NCI-H510A treated with DMSO at 0.1 percent for 48 hours (cell line): ENCODE results near the gene LZTFL1.
A peak's percentile ranks its signal among the peaks of the same experiment; 100 is the strongest.
"Not testable (repeated sequence)": the region's sequence is repeated elsewhere in the genome, so short reads cannot be mapped to it uniquely, and the experiment has no call there.

Source experiments
- DNase-seq: peaks from one replicate; lab custom pipeline; 2025; lab: John Stamatoyannopoulos, UW

LZTFL1 gene

DNA sequence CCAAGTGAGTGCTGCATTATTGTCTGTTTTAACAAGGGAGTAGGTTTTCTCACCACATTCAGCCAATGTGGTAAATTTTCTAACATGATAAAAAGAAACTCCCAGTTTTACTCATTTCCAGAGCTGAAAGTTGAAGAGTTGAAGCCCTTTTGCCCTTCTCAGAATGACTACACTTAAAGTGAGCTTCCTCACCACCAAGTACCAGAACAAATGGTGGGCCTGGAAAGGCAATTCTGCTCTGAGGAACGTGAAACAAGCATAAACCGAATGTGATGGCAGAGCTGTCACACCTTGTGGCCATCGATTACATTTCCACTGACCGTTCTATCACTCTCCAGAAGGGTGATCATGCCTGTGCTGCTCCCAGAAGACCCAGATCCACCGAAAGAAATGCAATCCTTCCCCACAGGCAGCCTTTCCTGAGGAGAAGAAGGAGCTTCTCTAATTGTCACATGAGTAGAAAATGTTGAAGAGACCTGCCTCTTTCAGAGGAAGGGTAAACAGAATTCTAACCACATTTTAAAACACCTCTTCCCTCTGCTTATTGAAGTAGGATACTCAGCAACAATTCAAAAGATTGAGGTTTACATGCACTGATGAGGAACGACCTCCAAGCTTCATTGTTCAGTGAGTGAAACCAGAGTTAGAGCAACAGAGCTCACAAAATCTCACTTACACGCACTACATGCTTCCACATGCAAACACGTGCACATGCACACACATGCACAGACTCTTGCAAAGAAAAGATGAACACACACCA is 23.0 kb upstream of the LZTFL1 start:
- peak; percentile 21 for DNase-seq

DNA sequence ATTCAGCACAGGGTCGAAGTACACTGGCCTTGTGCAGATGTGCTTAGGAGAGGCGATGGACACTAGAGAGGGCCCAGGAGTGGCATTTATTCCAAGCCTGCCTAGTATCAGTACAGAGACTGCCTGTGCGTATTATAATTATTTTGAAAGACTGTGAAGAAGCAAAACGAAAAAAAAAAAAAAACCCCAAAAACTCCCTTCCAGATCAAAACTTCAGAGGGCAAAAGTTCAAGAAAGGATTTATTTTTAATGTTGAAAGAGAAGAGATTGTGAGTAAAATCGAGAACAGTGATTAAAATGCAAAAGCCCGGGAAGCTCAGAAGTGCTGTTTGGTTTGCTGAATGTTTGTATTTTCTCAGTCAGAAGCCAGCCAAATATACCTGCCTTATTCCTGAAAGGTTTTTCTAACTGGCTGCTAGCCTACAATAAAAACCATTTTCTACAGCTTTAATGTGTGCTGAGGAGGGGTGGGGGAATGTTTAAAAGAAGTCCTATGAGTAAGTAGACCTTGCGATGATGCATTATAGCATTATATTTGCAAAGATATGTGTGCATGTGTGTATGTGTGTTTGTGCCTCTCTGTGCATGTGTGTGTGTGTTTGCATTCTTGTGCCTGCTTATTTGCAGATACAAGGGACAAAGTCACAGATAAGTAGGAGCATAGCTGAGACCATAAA is 19.3 kb upstream of the LZTFL1 start:
- no peak for DNase-seq

DNA sequence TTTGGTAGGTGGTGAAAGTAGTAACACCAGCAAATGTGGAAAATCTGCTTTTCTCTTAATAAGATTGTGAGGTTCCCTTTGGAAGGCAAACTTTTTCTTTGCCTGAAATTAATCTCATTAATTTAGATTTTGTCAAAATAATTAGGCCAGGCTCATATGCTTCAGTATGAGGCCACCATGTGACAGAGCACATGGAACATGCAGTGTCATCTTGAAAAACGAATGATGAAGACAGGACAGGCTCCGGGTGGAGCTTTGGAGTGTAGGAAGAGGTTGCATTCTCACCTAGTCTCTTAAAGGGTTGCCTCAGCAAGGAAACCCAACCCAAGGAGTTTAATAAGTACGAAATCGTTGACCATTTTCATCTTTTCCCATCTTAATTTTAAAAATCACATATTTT is 18.6 kb upstream of the LZTFL1 start:
- DNase-seq = no peak

DNA sequence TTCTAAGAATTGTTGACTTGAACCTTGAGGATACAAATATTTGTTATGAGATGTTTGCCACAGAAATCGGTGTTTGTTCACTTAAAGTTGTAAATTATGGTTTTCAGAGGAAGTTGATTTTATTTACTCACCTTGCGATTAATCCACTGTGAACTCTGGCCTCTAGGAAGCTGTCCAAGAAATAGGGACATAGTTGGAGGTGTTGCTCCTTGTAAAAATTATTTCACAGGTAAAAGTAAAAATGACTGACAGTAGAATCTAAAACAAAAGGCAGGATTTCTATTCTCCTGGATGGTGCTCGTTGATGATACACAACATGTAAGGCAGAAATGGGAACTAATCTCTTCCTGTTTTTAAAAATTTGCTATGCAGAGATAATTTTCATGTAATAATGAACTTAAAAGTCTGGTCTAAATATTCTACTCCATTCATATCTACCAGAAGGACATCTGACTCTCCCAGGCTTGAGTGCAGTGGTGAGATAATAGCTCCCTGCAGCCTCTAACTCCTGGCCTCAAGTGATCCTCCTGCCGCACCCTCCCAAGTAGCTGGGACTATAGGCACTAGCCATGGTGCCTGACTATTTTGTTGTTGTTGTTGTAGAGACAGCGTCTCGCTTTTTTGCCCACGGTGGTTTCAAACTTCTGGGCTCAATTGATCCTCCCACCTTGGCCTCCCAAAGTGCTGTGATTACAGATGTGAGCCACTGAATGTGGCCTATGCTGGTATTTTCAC is 17.1 kb upstream of the LZTFL1 start:
- no peak for DNase-seq

DNA sequence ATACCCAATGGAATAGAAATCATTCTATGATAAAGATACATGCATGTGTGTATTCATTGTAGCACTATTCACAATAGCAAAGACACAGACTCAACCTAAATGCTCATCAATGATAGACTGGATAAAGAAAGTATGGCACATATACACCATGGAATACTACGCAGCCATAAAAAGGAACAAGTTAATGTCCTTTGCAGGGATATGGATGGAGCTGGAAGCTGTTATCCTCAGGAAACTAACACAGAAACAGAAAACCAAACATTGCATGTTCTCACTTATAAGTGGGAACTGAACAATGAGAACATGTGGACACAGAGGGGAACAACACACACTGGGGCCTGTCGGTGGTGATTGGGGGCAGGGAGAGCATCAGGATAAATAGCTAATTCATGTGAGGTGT is 15.1 kb upstream of the LZTFL1 start:
- DNase-seq = not testable (repeated sequence)

DNA sequence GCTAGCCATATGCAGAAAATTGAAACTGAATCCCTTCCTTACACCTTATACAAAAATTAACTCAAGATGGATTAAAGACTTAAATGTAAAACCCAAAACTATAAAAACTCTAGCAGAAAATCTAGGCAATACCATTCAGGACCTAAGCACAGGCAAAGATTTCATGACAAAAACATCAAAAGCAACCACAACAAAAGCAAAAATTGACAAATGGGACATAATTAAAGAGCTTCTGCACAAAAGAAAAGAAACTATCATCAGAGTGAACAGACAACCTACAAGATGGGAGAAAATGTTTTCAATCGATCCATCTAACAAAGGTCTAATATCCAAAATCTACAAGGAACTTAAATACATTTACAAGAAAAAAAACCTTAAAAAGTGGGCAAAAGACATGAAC is 14.4 kb upstream of the LZTFL1 start:
- DNase-seq = not testable (repeated sequence)

DNA sequence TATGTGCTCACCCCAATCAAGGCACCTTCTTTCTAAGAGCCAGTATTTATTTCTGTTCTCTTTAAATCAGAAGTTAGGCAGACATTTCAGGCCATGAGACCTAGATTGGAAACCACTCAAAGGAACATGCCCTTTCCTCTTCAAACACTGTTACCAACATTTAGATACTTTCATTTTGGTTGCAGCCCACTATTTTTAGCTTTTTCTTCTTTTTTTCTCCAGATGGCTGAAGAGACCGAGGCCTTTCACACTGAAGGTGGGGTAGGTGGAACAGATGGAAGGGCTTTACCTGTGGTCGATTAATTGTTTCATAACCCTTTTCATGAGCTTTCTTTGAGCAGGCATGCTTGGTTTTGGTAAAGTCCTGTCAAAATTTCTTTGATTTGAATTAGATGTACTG is 10.9 kb upstream of the LZTFL1 start:
- no peak for DNase-seq

DNA sequence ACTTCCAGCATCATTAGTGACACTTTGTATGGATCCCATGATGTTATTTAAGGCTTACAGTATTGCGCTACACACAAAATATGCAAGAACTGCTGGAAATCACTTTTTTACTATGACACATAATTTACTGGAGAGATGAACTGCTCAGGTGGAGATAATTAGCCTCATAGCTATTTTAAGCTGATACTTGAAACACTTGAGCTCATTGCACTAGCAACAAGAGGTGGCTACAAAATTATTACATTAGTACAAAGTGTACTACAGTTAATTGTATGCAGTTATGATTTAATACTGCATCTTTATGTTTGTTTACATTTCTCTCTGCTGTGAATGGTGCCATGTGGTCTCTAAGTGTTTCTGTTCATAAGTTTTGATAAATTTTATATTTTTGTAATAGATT is 6.5 kb upstream of the LZTFL1 start:
- no peak for DNase-seq

DNA sequence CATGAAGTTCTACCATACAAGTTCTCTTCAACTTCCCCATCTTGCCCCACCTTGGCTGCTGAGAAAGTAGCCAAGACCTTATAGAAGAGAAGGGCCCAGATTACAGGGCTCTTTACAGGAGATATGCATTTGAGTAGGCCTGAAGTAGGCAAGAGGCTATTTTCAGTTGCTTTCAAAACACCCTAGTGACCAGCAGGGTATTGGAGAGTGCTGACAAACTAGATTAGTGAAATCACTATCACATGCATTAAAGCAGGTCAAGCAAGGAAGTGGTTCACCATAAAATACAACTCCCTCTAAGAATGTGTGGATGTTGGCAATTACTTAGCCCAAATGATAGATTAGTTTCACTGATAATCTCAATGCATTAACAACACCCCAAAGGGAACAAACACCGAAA is 2.7 kb upstream of the LZTFL1 start:
- no peak for DNase-seq

DNA sequence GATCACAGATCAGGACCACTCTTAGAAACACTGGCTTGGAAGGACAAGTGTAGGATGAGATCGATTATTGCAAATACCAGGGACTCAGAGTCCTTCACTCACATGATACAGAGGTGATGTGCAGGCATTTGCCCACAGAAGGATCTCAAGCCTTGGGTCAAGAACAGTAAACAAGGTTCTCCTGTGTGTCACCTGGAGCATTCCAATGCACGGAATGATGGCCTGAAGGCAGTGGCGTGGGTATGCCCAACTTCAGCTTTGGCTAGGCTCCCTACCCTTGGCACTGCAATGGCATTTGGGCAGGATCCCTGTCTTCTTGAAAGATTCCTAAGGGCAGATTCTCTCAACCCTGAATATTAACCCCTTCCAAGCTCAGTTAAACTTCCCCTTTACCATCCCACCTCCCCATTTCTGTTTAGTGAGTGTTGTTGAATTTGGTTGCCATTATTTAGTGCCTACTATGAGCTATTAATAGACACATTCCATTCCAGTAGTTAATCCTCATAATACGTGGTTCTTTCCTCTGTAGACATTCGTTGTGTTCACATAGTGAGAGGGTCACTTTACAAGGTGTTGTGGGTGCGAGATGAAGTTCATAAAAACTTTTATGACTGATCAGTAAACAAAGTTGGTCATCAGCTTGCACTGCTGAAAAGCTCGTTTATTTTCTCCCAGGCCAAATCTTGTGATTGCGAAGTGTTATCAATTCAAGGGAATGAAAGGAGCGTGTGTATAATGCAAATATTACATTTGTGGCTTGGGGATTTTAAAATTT is 1.1 kb upstream of the LZTFL1 start:
- DNase-seq = no peak

DNA sequence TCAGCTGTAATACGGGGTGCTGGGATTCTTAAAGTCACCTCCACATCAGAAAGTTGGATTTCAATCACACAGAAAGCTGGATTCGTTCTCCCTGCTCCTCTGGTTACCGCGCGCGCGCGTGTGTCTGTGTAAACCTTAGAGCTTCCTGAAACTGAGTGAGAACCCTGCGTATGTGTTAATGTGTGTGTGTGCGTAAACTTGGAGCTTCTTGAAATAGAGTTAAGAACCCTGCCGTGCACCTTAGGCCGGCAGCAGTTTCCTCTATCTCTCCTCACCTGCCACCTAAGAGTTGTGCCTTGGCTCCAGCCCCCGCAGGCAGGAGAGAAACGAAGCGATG is 531 bp downstream of the LZTFL1 start:
- DNase-seq = no peak

DNA sequence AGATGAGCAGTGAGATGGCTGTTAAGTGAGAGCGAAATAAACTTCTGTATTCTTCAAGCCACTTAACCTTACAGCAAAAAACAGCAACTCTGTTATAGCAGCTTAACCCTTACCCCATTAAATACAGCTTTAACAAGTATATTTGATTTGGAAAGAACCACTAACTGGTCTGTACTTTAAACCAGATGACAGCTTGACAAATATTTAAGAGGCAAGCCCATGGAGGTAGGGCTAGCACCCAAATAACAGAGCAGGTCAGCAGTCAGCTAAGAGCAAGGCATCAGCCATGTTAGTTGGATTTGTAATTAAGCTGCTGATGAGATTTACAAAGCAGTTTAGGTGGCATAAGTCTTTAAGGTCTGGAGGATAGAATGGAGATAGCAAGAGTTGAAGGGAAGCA is 3.5 kb downstream of the LZTFL1 start:
- no peak for DNase-seq

DNA sequence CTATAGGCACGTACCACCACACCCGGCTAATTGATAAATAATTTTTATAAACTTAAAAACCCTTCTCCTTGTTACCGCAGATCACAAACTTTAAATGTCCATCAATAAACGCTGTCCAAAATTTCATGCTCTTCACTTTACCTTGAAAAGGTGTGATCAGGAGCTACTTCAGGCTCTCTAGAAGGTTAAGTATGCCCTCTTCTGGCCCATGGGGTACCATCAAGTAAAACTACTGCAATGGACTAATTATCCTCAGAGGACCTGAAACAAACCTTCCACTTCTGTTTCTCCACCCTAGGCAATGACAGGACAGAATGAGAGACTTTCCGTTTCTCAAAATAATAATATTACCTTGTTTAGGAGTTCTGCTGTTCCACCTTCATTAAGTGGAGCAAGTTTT is 9.2 kb downstream of the LZTFL1 start:
- peak; percentile 27 for DNase-seq

DNA sequence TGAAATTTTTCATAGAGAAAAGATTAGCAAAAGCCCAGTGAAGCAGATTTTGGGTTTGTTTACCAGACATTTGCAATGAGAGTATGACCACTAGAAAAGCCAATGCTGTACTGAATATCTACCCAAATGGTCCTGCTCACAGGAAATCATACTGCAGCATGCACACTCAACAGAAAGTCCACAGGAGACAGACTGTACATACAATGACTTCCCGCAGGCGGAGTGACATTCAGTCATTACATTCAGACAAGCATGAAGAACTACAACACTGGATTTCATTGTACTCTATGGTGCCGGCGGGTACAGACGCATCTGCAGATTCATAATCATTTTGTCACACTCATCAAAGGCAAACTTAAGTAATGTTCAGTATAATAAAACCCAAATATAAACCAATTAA is 11.8 kb downstream of the LZTFL1 start:
- DNase-seq = no peak

DNA sequence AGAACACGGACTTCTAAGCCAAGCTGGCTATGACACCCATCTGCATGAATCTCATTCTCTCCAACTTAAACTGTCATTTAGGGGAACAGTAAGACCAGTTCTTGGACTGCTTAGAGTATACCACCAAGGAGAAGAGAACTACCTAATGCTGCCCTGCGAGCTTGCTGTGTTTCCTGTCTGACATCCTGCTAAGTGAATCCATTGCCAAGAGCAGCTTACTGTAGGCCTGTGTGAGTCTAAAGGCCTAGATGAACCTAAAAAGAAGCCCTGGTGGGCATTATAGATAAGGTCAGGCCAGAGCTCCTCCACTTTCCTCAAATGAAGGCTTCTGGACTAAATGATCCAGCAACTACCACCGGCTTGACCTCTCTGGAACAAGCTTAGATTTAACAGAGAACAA is 15.0 kb downstream of the LZTFL1 start:
- no peak for DNase-seq

DNA sequence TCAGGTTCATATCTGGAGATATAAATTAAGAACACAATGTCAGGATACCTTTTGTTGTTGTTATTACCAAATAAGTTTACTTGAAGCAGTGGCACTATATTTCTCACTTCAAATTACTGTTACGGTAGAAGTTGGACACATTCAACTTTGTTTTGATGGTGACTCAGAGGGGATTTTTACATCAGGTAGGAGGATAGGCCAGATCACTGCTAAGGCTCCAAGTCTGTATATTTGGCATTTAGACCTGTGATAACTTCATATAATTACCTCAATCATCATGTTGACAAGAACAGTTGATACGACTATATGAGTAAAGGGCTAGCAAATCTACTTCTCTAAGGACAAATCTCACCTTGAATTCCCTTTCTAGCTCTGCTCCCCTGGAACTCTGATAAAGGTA is 15.6 kb downstream of the LZTFL1 start:
- DNase-seq = no peak

DNA sequence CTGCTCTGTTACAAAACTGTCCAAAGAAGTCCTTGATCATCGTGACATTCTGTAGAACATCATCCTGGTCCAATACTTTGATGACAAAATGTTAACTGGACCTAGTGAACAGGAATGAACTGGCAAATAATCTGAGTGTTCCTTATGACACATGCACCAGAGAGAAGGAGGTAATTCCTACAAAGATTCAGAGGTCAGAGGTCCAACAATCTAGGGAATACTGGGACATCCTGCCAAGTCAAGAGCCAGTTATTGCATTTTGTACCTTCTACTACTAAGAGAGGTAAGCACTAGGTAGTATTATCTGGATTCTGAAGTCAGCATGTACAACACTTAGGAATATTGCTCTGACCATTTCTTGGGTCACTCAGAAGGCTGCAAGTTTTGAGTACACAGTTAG is 20.8 kb downstream of the LZTFL1 start:
- no peak for DNase-seq

DNA sequence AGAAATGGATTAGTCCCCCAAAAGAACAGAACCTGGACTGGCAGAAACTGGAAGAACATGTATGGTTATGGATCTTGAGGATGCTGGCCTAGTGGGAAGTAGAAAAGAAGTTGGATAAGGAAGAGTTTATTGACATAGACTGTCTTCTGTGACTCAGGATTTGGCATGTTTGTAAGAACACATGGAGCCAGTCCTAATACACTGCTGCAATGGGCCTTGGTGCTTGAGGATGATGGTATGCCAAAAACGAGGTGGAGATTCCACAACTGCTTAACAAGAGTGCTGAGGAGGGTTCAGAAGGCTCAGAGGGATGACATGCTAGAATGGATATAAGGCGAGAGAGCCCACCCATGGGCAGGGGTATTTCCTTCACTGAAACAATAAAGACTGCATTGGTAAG is 22.4 kb downstream of the LZTFL1 start:
- no peak for DNase-seq

DNA sequence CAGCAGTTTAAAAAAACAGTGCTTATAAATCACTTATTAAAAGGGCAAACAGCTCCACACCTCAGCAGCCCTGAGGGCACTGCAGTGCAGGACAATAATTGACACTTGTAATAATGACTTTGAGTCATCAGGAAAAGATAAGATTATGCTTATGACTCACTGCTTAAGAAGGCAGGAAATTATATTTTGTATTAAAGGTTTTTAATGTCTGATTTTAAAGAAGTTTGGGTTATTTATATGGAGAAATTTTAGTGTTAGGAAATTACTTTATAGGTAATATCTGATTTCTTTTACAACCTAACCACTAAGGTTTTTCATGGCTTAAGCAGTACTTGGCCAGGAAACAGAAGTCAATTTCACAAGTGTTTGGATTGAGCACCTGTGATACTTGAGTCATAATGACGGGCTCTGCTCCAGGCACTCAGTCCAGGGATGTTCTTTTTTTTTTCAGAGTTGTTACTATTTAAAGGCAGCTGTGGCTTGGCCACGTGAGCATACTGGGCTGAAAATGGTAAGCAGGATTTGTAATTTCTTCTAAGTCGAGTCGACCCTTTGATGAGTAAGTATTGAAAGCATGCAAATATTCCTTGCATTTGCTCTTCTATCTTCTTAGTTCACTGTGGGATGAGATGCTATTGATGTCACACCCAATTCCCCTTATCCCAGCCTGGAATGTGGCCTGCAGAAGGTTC is 23.9 kb downstream of the LZTFL1 start:
- peak; percentile 67 for DNase-seq

DNA sequence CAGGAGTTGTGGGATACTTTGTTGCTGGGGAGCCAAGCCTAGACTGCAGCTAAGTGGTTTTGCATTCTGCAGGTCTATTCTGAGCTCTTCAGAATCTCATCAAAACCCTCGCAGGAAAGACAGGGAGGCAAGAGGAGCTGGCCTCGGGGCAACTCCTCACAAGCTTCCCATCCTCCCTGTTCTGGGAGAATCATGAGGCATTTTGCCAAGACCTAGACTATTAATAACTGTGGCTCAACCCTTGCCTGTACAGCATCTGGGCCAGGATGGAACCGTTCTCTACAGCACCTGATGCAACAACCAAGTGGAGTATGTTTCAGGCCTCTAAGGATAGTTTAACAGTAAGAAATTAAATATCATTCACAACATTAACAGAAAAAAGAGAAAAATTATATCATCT is 25.4 kb downstream of the LZTFL1 start:
- no peak for DNase-seq

DNA sequence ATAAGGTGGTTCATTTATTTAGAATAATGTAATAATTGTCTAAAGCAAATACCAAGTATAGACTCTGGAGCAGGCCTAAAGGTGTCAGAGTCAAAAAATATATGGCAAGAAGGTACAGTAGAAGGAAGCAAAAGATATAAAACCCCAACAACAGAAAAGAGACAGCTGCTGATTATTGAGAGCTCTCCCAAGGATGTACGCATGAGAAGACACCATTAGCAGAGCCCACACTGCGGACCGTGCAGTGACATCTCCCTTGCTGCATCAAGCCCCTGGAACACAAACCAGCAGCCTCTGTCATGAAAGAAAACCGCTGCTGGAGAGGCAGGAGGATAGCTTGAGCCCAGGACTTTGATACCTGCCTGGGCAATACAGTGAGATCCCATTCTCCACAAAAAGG is 27.6 kb downstream of the LZTFL1 start:
- no peak for DNase-seq
